Ecto neural progenitor cell (in vitro differentiated cells): ENCODE measurements around the gene CDC5L.
A peak's percentile ranks its signal among the peaks of the same experiment; 100 is the strongest.

Source experiments
- DNase-seq: peaks from one replicate; pipeline ENCODE4 v3.0.0-alpha.2; 2018; ENCODE audit warnings: low spot score

The CDC5L gene

DNA sequence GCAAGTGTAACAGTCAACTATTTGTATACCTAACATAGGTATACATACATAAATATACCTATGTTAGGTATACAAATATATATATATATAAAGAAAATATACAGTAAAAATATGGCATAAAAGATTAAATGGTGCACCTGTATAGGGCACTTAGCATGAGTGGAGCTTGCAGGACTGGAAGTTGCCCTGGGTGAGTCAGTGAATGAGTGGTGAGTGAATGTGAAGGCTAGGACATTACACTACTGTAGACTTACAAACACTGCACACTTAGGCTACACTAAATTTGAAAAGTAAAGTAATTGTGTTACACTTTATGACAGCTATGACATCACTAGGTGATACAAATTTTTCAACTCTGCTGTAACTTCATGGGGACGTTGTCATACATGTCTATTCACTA lies 65.6 kb downstream of the CDC5L start:
- DNase-seq: no peak

GRCh38 chr6:44454198-44454597 lies 66.7 kb downstream of the CDC5L start:
- no peak for DNase-seq

DNA sequence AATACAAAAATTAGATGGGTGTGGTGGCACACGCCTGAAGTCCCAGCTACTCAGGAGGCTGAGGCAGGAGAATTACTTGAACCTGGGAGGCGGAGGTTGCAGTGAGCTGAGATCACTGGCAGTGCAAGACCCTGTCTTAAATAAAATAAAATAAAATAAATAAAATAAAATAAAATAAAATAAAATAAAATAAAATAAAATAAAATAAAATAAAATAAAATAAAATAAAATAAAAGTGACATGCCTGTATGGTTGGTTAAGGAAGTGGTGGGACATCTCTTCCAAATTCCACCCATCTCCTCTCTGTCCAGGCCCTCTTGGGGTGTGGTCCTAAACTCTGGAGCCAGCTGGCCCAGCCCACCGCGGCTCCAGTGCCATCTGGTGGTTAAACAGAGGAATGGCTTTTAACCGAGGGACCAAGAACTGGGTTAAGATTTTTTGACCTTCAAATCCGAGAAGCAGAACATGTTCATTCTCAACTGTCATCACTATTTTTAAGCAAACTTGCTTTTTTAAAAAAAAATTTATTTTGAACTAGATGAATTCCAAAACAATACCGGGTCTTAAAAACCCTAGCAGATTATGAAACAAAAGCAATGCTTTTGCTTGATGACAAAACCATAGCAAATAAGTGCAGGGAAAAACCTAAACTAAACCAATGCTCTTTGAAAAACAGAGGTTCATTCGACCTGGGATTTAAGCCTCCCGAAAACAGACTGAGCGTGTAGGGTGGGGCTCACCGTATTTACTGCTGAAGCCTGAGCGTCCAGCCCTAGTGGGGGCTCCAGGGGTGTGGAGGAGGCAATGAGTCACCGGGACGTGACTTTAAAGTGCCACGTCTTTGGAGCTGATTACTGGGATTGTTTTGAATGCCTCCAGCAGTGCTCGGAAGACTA lies 68.8 kb downstream of the CDC5L start:
- DNase-seq: no peak

DNA sequence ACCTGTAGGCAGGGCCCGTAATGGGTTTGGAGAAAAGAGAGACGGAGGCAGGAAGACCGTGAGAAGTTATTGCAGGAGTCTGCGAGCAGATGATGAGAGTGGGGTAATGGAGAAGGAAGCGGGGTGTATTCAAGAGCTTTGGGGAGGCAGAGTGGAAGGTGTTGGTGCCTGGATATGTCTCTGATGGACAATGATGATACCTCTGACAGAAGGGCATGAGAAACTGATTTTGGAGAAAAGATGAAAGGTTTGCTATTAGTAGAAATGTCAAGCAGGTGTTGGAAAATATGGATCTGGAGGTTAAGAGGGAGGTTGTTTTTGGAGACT lies 69.4 kb downstream of the CDC5L start:
- DNase-seq: no peak

GRCh38 chr6:44457596-44457995 lies 70.1 kb downstream of the CDC5L start:
- no peak for DNase-seq

- no peak for DNase-seq
Observed at GRCh38 chr6:44458551-44458950, 71.0 kb downstream of the CDC5L start.

DNA sequence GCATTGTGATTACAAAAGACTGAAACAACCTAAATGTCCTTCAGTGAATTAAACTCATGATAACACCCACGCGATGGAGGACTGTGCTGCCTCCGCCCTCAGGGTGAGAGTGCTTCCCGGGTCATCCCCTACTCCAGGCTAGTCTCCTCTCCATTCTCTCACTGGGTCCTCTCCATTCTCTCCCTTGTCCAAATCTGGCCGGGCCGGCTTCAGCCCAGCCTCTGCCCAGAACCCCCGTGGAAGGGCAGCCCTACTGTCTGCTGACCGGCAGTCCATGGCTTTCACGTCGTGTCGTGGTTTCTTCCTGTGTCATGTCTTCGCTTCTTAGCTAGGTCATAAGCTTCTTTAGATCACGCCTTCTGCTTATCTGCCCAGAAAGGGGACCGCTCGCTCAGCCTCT lies 74.8 kb downstream of the CDC5L start:
- no peak for DNase-seq

- DNase-seq: no peak
Observed at GRCh38 chr6:44462797-44463727, 75.6 kb downstream of the CDC5L start.

DNA sequence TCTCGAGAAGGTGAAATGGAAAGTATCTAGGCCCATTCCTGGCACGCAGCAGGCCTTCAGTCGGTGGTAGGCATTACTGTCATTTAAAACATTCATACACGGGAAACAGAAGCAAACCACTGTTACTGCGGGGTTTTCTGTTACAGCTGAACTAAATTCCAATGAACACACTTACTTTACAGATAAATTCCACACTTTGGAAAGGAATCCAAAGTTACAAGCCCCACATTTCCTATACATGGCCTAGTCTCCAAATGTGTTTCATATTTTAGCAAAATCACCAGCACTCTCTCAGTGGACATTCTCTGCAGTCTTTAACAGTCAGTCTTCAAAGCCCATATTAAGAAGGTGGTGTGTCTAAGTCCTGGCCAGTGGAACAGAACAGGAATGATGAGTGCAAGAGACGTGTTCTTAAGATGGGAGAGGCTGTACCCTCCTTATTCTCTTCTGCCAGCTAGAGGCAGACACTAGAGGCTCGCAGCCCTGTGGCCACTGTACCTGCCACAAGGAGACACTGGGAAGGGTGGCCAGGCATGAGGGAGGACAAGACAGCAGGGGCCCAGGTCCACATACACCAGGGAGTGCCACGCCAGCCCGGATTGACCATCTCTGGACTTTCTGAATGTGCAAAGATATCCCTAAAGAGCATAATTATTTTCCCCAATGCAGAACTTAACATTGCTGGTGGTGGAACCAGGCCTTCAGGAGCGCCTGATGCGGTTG lies 76.4 kb downstream of the CDC5L start:
- DNase-seq: no peak

GRCh38 chr6:44464527-44465310 lies 77.2 kb downstream of the CDC5L start:
- no peak for DNase-seq

- no peak for DNase-seq
Observed at GRCh38 chr6:44466955-44467354, 79.4 kb downstream of the CDC5L start.

DNA sequence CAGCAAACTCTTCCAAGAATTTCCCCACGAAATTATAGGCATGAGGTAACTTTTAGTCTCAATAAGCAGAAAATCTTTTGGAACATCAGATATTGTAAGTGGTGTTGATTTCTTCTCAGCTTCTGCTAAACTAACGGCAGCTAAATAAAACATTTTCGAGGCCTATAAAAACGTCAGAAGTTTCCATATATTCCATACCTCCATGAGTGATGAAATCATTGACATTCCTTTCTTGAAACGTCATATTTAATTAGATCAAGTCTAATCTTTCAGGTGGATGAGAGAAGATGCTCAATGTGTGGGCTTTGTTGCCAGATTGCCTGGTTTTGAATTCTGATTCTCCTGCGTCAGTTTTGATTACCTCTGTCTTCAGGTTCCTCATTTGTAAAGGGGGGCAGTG lies 81.3 kb downstream of the CDC5L start:
- peak; percentile 10 for DNase-seq

DNA sequence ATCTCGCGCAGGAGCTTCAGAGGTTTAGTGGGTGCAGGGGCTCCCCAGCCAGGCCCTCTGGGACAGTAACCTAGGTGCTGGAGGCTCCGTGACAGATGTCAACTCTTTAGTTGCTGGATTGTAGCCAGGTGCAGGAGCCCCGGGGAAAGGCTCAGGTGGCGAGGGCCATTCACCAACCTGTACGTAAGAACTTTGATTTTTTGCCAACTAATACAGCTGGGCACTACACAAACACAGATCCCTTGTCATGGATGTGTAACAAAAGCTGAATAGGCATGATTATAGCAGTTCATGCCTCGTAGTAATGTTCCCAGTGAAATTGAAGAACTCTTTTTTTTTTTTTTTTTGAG lies 82.6 kb downstream of the CDC5L start:
- DNase-seq: no peak

DNA sequence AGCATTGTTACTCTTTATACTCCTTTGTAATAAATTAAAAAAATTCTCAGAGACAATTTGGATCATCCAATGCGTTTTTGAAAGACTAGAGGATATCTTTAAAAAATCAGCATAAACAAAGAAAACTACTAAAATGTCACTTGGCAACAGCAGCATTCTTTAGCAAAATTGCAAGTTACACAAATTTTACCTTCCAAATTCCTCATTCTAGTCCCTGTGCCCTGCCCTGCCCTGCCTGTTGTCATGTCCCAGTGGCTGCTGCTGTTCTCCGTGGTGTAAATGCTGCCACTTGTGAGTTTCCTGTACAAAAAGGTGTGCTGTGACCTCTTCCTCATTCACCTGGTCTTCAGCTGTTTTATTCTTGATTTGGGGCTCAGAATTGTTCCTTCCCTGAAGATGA lies 83.2 kb downstream of the CDC5L start:
- peak; percentile 23 for DNase-seq

GRCh38 chr6:44471271-44471981 lies 83.9 kb downstream of the CDC5L start:
- peak; percentile 51 for DNase-seq

GRCh38 chr6:44472250-44472945 lies 84.9 kb downstream of the CDC5L start:
- peak; percentile 3 for DNase-seq

- DNase-seq: no peak
Observed at GRCh38 chr6:44473393-44474189, 86.1 kb downstream of the CDC5L start.

DNA sequence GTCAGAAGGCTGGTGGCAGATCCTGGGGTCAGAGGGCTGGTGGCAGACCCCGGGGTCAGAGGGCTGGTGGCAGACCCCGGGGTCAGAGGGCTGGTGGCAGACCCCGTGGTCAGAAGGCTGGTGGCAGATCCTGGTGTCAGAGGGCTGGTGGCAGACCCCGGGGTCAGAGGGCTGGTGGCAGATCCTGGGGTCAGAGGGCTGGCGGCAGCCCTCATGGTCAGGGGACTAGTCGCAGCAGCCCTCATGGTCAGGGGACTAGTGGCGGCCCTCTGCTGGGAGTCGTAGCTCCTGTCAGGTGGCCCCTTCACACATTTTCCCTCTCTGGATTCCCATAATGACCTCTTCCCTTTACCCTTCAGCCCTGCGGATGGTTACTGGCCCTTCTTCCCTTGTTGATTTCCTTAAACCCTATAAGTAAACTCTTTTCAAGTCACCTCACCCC lies 86.7 kb downstream of the CDC5L start:
- DNase-seq: no peak

- no peak for DNase-seq
Observed at GRCh38 chr6:44474643-44475042, 87.1 kb downstream of the CDC5L start.

DNA sequence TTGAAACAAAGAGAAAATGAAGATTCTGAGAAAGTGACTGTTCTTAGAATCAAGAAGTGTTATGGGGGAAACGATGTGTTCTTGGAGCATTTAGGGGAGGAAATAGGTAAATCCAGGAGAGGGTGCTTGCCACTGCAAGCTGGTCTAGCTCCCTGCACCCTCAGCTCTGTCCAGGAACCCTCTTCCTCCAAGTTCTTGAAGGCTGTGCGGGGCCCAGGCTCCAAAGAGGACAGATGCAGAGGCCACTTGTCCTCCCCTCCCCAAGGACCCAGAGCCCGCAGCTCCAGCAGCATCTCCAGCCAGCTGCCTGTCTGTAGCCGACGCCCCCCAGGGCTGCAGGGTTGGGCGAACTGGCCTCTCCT lies 87.9 kb downstream of the CDC5L start:
- DNase-seq: no peak
